DND-41 (cell line): ENCODE data around the gene SEC61A2.

Experiments used
- CTCF ChIP-seq: IDR thresholded peaks from 2 replicates; pipeline ENCODE4 v1.5.1; 2012; ENCODE audit warnings: borderline replicate concordance, low read length, moderate library complexity, mild to moderate bottlenecking; ENCODE audit not compliant: poor library complexity, severe bottlenecking; ENCODE audit errors: extremely low read depth
- EZH2 ChIP-seq: IDR thresholded peaks from 3 replicates; pipeline ENCODE4 v1.6.1; 2012; ENCODE audit warnings: borderline replicate concordance, low read depth, mild to moderate bottlenecking, moderate library complexity, low read length, inconsistent platforms; ENCODE audit not compliant: severe bottlenecking

GRCh38 chr10:12111528-12111927 is 17.9 kb upstream of the SEC61A2 start:
- TF ChIP-seq CTCF (no peak), EZH2 (no peak)
